Effector memory CD4-positive, alpha-beta T cell (primary cell): ENCODE data around the gene ACE.
A peak's percentile ranks its signal among the peaks of the same experiment; 100 is the strongest.

ENCODE experiments used
- DNase-seq, 3 donors: peaks; one replicate each; pipeline ENCODE4 v3.0.0-alpha.2; 2020
- H3K27ac ChIP-seq: 2 replicates; pipeline ENCODE4 v1.7.0; 2013; ENCODE audit warnings: mild to moderate bottlenecking, low read length, moderate library complexity; ENCODE audit not compliant: insufficient read depth, poor library complexity, severe bottlenecking
- H3K27me3 ChIP-seq: replicated peaks from 2 replicates; pipeline ENCODE4 v1.7.0; 2013; ENCODE audit warnings: mild to moderate bottlenecking, low read length; ENCODE audit not compliant: insufficient read depth, control insufficient read depth, poor library complexity, severe bottlenecking
- H3K36me3 ChIP-seq: 2 replicates; pipeline ENCODE4 v1.7.0; 2013; ENCODE audit warnings: mild to moderate bottlenecking, low read length, moderate library complexity; ENCODE audit not compliant: control insufficient read depth, insufficient read depth
- H3K4me1 ChIP-seq: 2 replicates; pipeline ENCODE4 v1.7.0; 2013; ENCODE audit warnings: low read length, mild to moderate bottlenecking; ENCODE audit not compliant: control insufficient read depth, insufficient read depth, poor library complexity, severe bottlenecking
- H3K4me3 ChIP-seq: 2 replicates; pipeline ENCODE4 v1.7.0; 2013; ENCODE audit warnings: low read length, low read depth, mild to moderate bottlenecking; ENCODE audit not compliant: insufficient read depth, poor library complexity, severe bottlenecking
- H3K9me3 ChIP-seq: 2 replicates; pipeline ENCODE4 v1.7.0; 2013; ENCODE audit warnings: mild to moderate bottlenecking, low read length, moderate library complexity; ENCODE audit not compliant: control insufficient read depth

The ACE gene

DNA sequence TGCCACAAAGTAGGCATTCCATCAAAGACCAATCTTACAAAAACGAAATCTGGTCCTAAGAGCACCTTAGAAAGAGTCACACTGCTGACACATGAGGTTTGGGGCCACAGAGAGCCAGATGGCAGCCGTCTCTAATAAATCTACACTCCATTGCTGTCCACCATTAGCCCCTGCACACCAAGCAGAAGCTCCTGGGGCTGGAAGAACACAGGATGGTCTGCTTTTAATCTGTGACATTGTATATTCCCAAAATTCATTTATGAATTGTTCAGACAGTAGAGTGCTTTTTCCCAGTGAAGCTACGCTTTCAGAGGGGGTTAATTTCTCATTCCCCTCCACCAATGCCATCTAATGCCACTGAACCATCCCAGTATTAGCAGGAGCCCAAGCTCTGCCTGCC, 32.4 kb upstream of the ACE start:
- Histone ChIP-seq H3K9me3 (no peaks in the 10 kb centered on the region), H3K36me3 (no peaks in the 10 kb centered on the region), H3K4me1 (peaks cover 34% of the 10 kb centered on the region), H3K27ac (peak overlapping the region; percentile 99), H3K27me3 (no peaks in the 10 kb centered on the region), H3K4me3 (no peak overlapping the region)
- DNase-seq, result no peak

DNA sequence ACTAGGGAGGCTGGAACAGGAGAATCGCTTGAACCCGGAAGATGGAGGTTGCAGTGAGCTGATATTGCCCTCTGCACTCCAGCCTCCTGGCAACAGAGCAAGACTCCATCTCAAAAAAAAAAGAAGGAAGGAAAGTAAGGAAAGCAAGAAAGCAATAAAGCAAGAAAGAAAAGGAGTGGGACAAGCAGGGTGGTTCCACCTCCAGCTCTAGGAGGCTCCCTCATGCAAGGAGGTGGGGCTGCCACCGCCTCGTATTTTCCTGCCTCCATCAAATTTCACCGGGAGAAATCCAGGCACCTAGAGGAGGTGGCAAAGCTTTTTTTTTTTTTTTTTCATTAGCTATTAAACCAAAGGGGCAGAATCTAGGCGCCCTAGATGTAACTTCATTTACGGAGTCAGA, 31.8 kb upstream of the ACE start:
- no peaks in the 10 kb centered on the region for H3K36me3 ChIP-seq
- H3K27me3 ChIP-seq, result no peaks in the 10 kb centered on the region
- H3K27ac ChIP-seq, result peak overlapping the region; percentile 99
- H3K4me1 ChIP-seq, result peaks cover 28% of the 10 kb centered on the region
- H3K9me3 ChIP-seq, result no peaks in the 10 kb centered on the region
- peak overlapping the region; percentile 63 for H3K4me3 ChIP-seq
- no peak for DNase-seq

DNA sequence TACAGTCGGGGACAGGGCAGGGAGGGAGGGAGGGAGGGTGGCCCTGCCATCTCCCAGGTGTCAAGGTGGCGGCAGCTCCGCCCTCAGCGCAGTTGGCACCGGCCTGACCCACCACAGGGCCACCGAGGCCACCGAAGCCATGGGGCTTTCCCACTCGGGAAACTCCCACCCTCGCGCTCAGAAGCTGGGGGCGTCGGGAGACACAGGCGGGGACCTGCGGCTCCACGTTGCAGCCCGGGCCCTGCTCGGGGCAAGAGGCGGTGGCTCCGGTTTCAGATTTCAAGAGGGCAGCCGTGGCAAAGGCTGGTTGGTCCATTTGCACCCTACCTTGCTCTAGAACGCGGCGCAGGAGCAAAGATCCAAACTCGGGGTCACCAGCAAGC, 31.3 kb upstream of the ACE start:
- peaks cover 23% of the 10 kb centered on the region for H3K4me1 ChIP-seq
- no peaks in the 10 kb centered on the region for H3K9me3 ChIP-seq
- no peaks in the 10 kb centered on the region for H3K27me3 ChIP-seq
- no peaks in the 10 kb centered on the region for H3K36me3 ChIP-seq
- peak overlapping the region; percentile 99 for H3K27ac ChIP-seq
- peak; percentile 73 to 83 (median 75) for DNase-seq
- peak overlapping the region; percentile 63 for H3K4me3 ChIP-seq

DNA sequence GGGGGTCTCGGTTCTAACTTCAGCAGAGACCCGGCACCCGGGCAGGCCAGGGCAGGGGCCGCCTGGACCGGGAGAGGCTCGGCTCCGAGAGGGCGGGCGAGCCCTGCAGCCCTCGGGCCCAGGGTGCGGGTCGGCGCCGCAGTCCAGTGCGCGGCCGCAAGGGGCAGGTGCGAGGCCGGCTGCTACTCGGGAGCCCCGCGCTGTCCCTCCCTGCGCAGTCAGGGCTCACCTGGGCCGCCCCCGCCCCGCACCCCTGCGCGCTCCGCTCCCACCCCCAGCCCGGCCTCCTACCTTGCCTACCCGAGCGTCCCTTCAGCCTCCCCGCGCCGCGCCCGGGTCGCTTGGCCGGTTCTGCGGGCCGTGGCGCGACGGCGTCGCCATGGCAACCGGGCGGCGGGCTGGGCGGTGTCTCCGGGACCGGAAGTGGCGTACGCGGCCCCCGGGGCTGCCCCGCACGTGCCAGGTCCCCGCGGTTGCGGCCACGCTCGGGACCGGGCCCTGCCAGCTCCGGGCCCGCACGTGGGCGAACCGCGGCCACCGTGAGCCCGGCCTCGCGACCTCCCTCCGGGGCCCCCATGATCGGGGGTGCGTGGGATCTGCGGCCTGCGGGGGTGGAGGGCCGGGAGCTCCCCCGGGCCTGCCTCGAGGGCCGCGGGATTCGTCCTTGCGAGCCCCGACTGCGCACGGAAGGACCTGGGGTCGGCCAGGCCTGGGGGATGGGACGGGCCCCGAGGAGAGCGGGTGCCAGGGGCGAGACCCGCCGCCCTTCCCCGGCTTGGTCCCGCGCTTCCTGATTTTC, 30.7 kb upstream of the ACE start, which contains the start of gene CYB561:
Gene CYB561, minus strand, starts transcription at position 353 of the 799 bp plus-strand sequence. CDS start 8,759 bp downstream, outside the sequence.
- peak; percentile 58 to 68 (median 67) for DNase-seq
- Histone ChIP-seq H3K27ac (peak within 1 kb of the TSS; percentile 99), H3K9me3 (no peaks in the 10 kb centered on the region), H3K4me3 (peak within 1 kb of the TSS; percentile 63), H3K4me1 (peaks cover 18% of the 10 kb centered on the region), H3K36me3 (no peaks in the 10 kb centered on the region), H3K27me3 (no peaks in the 10 kb centered on the region)

DNA sequence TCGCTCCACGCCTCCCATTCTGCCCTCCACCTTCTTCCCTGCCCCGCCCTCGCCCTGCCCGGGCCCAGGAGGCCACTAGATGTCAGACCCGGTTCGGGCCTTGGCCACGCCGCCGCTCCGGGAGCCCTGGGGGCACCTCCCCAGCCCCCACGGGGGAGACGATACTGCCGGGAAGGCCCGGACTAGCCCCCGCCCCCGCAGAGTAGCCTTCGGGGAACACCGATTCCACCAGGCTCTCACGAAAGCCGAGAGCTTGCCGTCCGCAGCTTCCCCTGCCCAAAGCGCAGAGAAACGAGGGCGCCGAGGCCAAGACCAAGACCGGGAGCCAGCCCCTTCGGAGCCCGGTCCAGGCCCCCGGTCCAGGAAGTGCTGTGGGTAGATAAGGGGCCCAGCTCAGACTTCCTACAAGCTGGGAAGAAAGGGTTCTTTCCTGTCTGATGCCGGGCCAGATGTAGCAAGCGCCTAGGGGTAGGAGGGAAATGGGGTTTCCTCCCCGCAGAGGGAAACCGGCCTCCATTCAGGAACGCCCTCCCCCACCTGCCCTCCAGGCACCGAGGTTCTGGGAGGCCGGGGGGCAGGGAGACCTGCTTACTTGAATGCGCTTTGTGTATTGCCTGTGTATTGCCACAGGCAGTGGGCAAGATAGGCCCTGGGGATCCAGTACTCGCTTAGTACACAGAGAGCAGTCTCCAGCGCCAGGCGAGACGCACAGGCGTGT, 29.9 kb upstream of the ACE start:
- peaks cover 18% of the 10 kb centered on the region for H3K4me1 ChIP-seq
- H3K4me3 ChIP-seq, result peak overlapping the region; percentile 63
- H3K27ac ChIP-seq, result peak overlapping the region; percentile 99
- no peaks in the 10 kb centered on the region for H3K9me3 ChIP-seq
- H3K36me3 ChIP-seq, result no peaks in the 10 kb centered on the region
- no peaks in the 10 kb centered on the region for H3K27me3 ChIP-seq
- DNase-seq, result peak; percentile 39 to 58 (median 48)

DNA sequence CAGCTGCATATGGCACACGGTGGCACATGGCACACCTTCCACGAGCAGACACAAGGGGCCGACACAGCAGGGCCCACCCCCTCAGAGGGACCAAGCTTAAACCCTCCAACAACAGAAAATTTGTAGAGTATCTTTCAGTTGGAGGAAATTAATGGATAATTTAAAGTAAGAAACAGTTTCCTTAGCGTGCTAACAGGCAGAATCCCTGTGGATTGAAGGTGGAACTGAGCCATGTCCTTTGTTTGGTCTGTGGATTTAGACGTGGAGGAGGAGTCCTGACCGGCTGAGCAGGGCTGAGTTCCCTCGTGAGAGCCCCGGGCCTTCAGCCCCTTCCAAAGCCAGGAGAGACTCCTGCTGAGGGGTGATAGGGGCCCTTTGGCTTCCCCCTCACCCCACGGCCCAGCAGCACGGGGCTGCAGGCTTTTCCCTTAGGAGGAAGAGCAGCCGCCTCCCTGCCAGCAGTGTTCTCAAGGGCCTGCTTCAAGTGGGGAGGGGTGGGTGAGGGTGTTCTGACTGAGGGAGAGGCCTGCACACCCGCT, 29.3 kb upstream of the ACE start:
- Histone ChIP-seq H3K4me3 (peak overlapping the region; percentile 63), H3K27me3 (no peaks in the 10 kb centered on the region), H3K9me3 (no peaks in the 10 kb centered on the region), H3K36me3 (no peaks in the 10 kb centered on the region), H3K27ac (peak overlapping the region; percentile 99), H3K4me1 (peaks cover 18% of the 10 kb centered on the region)
- DNase-seq, result no peak

DNA sequence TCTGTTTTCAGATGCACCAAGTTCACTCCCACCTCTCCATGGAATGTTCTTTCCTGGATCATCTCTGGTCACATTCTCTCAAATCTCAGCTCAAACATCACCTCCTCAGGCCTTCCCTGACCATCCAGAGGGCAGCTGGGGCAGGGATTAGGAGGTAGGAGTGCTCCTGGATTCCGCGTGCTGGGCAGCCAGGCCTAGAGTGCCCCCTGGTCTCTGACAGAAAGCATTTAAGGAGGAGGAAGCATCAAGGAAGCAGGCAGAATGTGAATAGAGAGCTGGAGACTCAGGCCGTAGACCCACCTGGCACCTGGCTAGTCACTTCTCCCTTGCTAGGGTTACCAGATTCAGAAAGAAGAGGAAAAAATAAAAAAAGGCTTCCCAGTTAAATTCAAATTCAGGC, 28.2 kb upstream of the ACE start:
- Histone ChIP-seq H3K4me1 (peaks cover 18% of the 10 kb centered on the region), H3K36me3 (no peaks in the 10 kb centered on the region), H3K27ac (no peak overlapping the region), H3K27me3 (no peaks in the 10 kb centered on the region), H3K9me3 (no peaks in the 10 kb centered on the region), H3K4me3 (no peak overlapping the region)
- no peak for DNase-seq

DNA sequence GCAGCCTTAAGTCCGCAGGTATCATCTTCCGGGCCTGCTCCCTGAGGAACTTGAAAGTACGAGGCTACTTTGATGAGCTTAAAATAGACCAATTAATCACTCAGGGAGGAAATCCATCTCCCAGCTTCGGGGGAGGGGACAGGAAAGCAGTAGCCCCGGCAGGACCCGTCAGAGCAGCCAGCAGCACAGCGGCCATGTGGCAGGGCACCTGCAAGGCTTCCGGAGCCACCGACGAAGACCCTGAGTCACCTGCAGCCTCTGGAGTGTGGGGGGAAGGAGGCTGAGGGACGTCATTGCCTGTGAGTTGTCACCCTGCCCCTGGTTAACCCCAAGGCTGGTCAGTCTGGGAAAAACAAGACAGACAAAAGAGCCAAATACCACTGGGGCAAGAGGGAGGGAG, 26.3 kb upstream of the ACE start:
- Histone ChIP-seq H3K4me3 (no peak overlapping the region), H3K27ac (no peak overlapping the region), H3K4me1 (peaks cover 18% of the 10 kb centered on the region), H3K36me3 (no peaks in the 10 kb centered on the region), H3K27me3 (no peaks in the 10 kb centered on the region), H3K9me3 (no peaks in the 10 kb centered on the region)
- DNase-seq, result peak in 1 of 3 donors; percentile 20

DNA sequence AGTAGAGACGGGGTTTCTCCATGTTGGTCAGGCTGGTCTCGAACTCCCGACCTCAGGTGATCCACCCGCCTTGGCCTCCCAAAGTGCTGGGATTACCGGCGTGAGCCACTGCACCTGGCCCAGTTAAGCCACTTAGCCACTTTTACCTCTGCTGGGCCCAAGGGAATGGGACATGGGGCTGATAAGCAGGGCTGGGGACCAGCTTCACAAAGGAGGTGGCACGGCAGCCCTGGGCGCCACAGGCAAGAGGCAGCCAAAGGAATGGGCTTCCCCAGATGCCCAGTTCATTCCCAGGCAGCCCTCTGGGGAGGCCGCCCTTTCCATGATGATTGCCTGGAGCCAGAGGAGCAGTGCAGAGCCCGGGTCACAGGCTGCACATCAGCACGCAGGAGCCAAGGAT, 25.7 kb upstream of the ACE start:
- no peak overlapping the region for H3K4me3 ChIP-seq
- no peak for DNase-seq
- H3K27ac ChIP-seq, result no peak overlapping the region
- H3K36me3 ChIP-seq, result no peaks in the 10 kb centered on the region
- peaks cover 18% of the 10 kb centered on the region for H3K4me1 ChIP-seq
- H3K9me3 ChIP-seq, result no peaks in the 10 kb centered on the region
- H3K27me3 ChIP-seq, result no peaks in the 10 kb centered on the region
